Skeletal muscle tissue (tissue), 4 donors: ENCODE data around the gene CFAP99. TPM values are rescaled to one million over a fixed set of nuclear protein-coding genes. Genes with fewer than 3 reads are reported as not detected.

Experiments
- H3K27ac ChIP-seq: one replicate; pipeline ENCODE4 v1.7.0; 2013; ENCODE audit warnings: mild to moderate bottlenecking, low read depth, low read length, inconsistent platforms
- H3K27me3 ChIP-seq, 3 donors: one replicate each; pipeline ENCODE4 v1.7.0; 2013; ENCODE audit warnings: low read length in 3 of 3; ENCODE audit not compliant: control insufficient read depth in 3 of 3, insufficient read depth in 3 of 3
- H3K36me3 ChIP-seq, 3 donors: one replicate each; pipeline ENCODE4 v1.7.0; 2013; ENCODE audit warnings: low read length in 3 of 3; ENCODE audit not compliant: control insufficient read depth in 3 of 3, insufficient read depth in 3 of 3
- H3K4me1 ChIP-seq, 3 donors: one replicate each; pipeline ENCODE4 v1.7.0; 2013; ENCODE audit warnings: low read length in 3 of 3, mild to moderate bottlenecking in 3 of 3; ENCODE audit not compliant: control insufficient read depth in 3 of 3, insufficient read depth in 3 of 3
- H3K4me3 ChIP-seq, 3 donors: one replicate each; pipeline ENCODE4 v1.7.0; 2013; ENCODE audit warnings: low read length in 3 of 3
- H3K9ac ChIP-seq, 3 donors: one replicate each; pipeline ENCODE4 v1.7.0; 2013; ENCODE audit warnings: low read length in 3 of 3, mild to moderate bottlenecking in 3 of 3, moderate library complexity in 2 of 3, low read depth in 1 of 3
- H3K9me3 ChIP-seq, 3 donors: one replicate each; pipeline ENCODE4 v1.7.0; 2013; ENCODE audit warnings: low read length in 3 of 3; ENCODE audit not compliant: control insufficient read depth in 3 of 3
- total RNA-seq: library from RNA; depleted of rRNA; stranded (reverse); fragments of >200 nt; gene quantifications from one replicate; pipeline ENCODE4 v1.2.3, GENCODE V29; 2014
- donor health status: Osteomylitis.

CFAP99 gene
- total RNA-seq, 1 donor from 2014 or later = not detected

DNA sequence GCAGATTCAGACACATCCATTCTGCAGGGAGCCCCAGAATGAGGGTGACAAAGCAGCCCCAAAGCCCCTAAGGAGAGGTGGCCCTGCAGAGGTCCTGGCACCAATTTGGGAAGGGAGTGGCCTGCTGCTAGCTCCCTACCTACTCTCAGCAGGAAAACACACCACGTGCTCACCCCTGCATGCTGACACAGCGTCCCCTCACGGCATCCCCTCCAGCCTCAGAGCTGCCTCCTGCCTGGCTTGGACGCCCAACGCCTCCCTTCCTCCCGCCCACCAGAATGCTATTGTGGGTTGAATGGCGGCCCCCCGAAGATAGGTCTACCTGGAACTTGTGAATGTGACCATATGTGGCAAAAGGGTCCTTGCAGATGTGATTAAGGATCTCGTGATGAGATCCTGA, 29.1 kb upstream of the CFAP99 start:
- Histone ChIP-seq H3K27me3 (peaks cover 0 to 9% (median 6%) of the 10 kb centered on the region in 3 donors), H3K36me3 (no peaks in the 10 kb centered on the region)

DNA sequence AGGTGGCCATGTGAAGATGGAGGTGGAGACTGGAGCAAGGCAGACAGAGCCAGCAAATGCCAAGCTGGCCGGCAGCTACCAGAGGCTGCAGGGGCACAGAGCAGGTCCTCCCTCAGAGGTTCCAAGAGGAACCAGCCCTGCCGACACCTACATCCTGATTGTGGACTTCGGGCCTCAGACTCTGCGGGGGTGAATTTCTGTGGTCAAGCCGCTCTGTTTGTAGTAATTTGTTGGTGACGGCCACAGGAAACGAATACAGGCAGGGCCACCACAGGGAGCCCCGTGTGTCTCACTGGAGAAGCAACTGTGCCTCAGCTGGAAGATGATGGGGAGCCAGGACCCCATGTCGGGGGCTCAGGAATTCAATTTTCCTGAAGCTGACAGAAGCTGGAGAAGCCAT, 28.6 kb upstream of the CFAP99 start:
- Histone ChIP-seq H3K9ac (no peak overlapping the region), H3K4me3 (no peak overlapping the region), H3K4me1 (peaks cover 4 to 11% (median 9%) of the 10 kb centered on the region in 3 donors), H3K36me3 (no peaks in the 10 kb centered on the region), H3K27me3 (peaks cover 0 to 9% (median 7%) of the 10 kb centered on the region in 3 donors), H3K9me3 (no peaks in the 10 kb centered on the region), H3K27ac (no peak overlapping the region)

More for the DNA sequence above, 29.1 kb upstream of the CFAP99 start:
- no peak overlapping the region for H3K27ac ChIP-seq
- no peak overlapping the region for H3K9ac ChIP-seq
- H3K4me1 ChIP-seq = peaks cover 4 to 11% (median 9%) of the 10 kb centered on the region in 3 donors
- H3K4me3 ChIP-seq = no peak overlapping the region
- H3K9me3 ChIP-seq = no peaks in the 10 kb centered on the region

DNA sequence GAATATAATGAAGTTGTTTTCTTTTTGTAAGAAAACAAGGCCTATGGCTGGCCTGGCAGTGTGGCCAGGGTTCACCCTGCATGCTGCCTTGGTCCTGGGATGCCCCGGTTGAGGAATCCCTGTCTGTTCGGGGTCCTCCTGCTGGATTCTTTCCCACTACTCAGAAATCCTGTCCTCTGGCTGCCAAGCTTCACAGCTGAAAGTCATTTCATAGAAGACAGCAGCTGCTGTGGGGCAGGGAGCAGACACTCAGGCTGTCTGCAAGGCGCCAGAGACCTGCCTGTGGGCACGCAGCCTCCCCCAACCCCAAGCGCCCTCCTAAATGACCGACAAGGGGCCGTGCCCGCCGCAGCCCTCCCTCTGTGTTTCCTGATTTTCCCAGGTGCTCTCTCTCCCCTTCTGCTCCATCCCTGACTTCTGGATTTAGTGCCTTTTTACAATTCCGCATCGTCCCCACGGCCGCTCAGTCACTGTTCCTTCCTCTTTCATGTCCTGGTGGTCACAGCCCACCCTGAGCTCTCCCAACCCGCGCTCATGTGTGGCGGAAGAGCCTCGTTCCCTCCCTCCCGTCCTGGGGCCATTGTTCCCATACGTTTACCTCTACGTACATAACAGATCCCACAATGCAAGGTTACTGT, 27.9 kb upstream of the CFAP99 start:
- Histone ChIP-seq H3K4me3 (no peak overlapping the region), H3K36me3 (no peaks in the 10 kb centered on the region), H3K9me3 (no peaks in the 10 kb centered on the region), H3K9ac (peak overlapping the region in 1 of 3 donors; percentile 16), H3K4me1 (peaks cover 4 to 11% (median 9%) of the 10 kb centered on the region in 3 donors), H3K27ac (no peak overlapping the region), H3K27me3 (peaks cover 0 to 9% (median 7%) of the 10 kb centered on the region in 3 donors)

DNA sequence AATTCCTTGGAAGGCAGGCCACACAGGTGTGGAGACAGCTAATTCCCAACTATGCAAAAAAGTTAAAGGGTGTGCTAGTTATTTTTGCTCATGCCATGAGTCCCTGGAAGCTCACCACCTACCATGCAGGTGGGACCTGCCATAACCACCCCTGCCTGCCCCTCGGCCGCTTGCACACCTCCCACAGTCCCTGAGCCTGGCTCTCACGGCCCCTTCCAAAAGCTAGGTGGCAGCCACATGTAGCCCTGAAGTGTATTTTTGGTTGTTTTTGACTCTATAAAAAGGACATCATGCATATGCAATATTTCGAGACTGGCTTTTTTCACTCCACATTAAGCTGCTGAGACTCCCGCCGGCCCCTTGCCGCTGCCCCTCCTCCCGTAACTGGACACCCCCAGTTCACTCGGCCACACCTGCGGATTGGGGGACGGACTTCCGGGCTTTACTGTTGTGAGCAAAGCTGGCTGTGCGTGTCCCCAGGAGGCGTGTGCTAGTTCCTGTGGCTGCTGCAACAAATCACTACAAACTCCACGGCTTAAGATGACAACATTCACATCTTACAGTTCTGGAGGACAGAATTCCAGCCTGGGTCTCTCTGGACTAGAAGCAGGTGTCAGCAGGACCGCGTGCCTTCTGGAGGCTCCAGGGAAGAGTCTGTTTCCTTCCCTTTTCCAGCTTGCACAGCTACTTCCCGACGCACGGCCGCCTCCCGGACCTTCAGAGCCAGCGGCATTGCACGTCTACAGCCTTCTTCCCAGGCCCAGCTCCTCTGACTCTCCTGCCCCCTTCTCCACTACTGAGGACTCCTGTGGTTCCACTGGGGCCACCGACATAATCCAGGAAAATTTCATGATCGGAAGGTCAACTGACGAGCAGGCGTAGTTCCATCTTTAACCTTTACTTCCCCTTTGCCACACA, 25.1 kb upstream of the CFAP99 start:
- Histone ChIP-seq H3K9me3 (no peaks in the 10 kb centered on the region), H3K27ac (no peak overlapping the region), H3K36me3 (no peaks in the 10 kb centered on the region), H3K27me3 (peaks cover 0 to 9% (median 7%) of the 10 kb centered on the region in 3 donors), H3K4me3 (peak overlapping the region in 1 of 3 donors; percentile 35), H3K4me1 (peaks cover 4 to 8% (median 7%) of the 10 kb centered on the region in 3 donors), H3K9ac (peak overlapping the region in 1 of 3 donors; percentile 45)

DNA sequence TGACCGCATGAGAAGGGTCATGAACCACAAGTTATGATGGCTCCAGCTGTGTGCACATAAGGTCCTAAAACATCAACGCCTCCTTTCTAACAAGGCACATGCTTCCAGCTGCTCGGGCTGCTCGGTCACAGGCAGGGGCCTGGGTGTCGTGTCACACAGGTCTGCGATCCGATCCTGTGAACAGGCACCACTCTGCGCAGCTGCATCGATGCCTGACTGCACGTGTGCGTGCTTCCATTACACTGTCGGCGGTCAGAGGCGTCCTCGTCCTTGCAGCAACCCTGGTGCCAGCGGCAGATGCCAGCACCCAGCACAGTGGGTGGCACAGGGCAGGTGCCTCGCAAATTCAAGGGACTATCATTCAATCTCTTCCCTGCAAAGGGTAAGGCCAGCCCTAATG, 24.2 kb upstream of the CFAP99 start:
- Histone ChIP-seq H3K27ac (no peak overlapping the region), H3K9ac (no peak overlapping the region), H3K9me3 (no peaks in the 10 kb centered on the region), H3K27me3 (peaks cover 0 to 9% (median 7%) of the 10 kb centered on the region in 3 donors), H3K4me3 (no peak overlapping the region), H3K4me1 (peaks cover 4 to 7% (median 7%) of the 10 kb centered on the region in 3 donors), H3K36me3 (no peaks in the 10 kb centered on the region)

DNA sequence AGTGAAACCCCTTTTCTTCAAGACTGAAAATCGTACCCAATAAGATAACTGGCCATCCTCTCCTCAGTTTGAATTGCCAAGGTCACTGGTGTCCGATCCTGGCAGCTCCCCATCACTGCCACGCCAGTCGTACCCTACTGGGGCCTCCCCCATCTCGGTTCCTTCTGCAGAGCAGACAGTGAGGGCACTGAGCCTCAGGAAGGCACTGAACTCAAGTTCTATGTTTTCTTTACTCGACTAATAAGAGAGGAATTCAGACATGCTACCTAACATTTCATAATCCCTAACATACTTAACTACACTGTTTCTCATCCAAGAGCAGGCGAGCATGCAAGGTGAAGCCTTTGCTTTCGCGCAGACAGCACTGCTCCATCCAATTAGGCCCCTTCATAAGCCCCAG, 23.7 kb upstream of the CFAP99 start:
- no peaks in the 10 kb centered on the region for H3K9me3 ChIP-seq
- H3K36me3 ChIP-seq = no peaks in the 10 kb centered on the region

DNA sequence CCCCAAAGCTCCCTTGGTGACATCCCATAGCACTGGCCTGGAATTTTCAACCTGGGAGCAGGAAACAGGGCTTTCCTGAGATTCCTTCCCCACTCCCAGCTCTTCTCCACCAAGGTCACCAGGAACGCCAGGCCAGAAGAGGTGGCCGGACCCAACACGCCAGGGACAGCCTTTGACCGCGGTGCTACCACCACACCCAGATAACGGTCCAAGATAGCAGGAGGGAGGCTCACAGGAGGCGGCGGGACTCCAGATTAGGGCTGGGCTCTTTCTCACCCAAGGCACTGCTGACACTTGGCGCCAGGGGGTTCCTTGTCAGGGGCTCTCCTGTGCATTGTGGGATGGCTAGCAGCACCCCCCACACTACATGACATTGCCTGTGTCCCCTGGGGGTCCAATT, 23.2 kb upstream of the CFAP99 start:
- peaks cover 4 to 7% (median 7%) of the 10 kb centered on the region in 3 donors for H3K4me1 ChIP-seq
- H3K36me3 ChIP-seq = no peaks in the 10 kb centered on the region
- H3K9ac ChIP-seq = no peak overlapping the region
- no peak overlapping the region for H3K27ac ChIP-seq
- peaks cover 0 to 9% (median 7%) of the 10 kb centered on the region in 3 donors for H3K27me3 ChIP-seq
- no peaks in the 10 kb centered on the region for H3K9me3 ChIP-seq
- H3K4me3 ChIP-seq = no peak overlapping the region

More for the DNA sequence above, 23.7 kb upstream of the CFAP99 start:
- peaks cover 0 to 9% (median 7%) of the 10 kb centered on the region in 3 donors for H3K27me3 ChIP-seq
- H3K9ac ChIP-seq = no peak overlapping the region
- no peak overlapping the region for H3K27ac ChIP-seq
- no peak overlapping the region for H3K4me3 ChIP-seq
- H3K4me1 ChIP-seq = peaks cover 4 to 7% (median 7%) of the 10 kb centered on the region in 3 donors

DNA sequence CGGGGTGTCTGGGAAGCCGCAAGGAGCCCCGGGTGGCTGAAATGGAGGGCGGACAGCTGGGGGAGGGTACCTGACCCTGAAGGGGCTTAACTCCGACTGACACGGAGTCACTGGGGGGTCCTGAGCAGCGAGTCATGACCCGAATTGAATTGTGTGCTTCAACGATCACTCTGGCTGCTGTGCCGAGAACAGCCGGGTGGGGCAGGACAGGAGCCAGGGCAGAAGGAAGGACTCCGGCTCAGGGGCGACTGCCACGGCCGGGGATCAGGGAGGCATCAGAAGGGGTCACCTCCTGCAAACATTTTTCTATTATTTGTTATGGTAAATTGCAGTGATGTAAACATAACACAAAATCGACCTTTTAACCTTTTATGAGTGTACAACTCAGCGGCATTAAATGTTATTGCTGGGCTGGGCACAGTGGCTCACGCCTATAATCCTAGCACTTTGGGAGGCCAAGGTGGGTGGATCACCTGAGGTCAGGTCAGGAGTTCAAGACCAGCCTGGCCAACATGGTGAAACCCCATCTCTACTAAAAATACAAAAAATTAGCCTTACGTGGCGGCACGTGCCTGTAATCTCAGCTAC, 21.9 kb upstream of the CFAP99 start:
- Histone ChIP-seq H3K9ac (no peak overlapping the region), H3K27ac (no peak overlapping the region), H3K4me1 (peaks cover 8 to 19% (median 11%) of the 10 kb centered on the region in 3 donors), H3K27me3 (peaks cover 0 to 9% (median 7%) of the 10 kb centered on the region in 3 donors), H3K4me3 (no peak overlapping the region), H3K9me3 (no peaks in the 10 kb centered on the region), H3K36me3 (no peaks in the 10 kb centered on the region)

DNA sequence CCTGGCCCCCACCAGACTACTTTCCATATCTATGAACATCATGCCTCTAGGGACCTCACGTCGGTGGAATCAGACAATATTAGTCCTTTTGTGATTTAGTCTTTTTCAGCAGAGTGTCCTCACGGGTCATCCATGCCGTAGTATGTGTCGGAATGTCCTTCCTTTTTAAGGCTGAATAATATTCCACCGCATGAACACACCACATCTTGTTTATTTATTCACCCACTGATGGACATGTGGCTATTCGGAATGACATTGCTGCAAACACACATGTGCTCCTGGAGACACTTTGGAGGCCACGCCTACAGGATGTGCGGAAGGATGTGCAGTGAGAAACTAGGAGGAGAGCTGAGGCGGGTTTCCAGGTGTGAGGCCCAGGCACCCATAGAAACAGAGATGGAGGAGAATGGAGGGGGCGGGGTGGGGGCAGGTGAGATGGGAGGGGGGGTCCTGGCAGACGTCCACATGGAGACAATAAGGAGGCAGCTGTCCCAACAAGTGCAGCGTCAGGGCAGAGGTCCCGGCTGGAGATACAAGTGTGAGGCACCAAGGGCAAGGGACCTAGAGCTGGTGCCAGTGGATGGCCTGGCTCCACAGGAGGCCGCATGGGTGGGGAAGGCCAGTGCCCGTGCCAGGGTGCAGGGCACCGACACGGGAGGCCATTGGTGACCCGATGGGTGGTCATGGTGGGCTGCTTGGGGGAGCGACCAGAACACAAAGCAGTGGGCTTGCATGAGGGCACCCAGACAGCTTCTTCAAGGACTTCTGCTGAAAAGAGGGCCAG, 21.0 kb upstream of the CFAP99 start:
- Histone ChIP-seq H3K36me3 (no peaks in the 10 kb centered on the region), H3K9ac (no peak overlapping the region), H3K27ac (no peak overlapping the region), H3K4me1 (peaks cover 16 to 28% (median 19%) of the 10 kb centered on the region in 3 donors), H3K27me3 (peaks cover 0 to 9% (median 7%) of the 10 kb centered on the region in 3 donors), H3K4me3 (no peak overlapping the region), H3K9me3 (no peaks in the 10 kb centered on the region)
